Thoracic aorta (tissue), 2 donors: ENCODE measurements around the gene SLC25A10. TPM values are rescaled to one million over a fixed set of nuclear protein-coding genes. Genes with fewer than 3 reads are reported as not detected.

Source experiments
- ATAC-seq: fragments of 150-250 bp; one replicate; pipeline ENCODE4 v1.8.0; 2017; ENCODE audit warnings: low read depth; ENCODE audit not compliant: insufficient number of reproducible peaks, low FRiP score
- DNase-seq: peaks from one replicate; pipeline ENCODE4 v3.0.0-alpha.2; 2020; ENCODE audit warnings: low spot score
- H3K27ac ChIP-seq, 2 donors: fragments of 200-600 bp; sonication (generic); 1 replicate in 1 of 2; 2 replicates in 1 of 2; pipeline ENCODE4 v1.5.1; 2016; ENCODE audit warnings: mild to moderate bottlenecking in 2 of 2, moderate library complexity in 2 of 2
- H3K27me3 ChIP-seq: fragments of 200-600 bp; sonication (generic); replicated peaks from 2 replicates; pipeline ENCODE4 v1.6.0; 2016; ENCODE audit warnings: mild to moderate bottlenecking; ENCODE audit not compliant: insufficient read depth
- H3K36me3 ChIP-seq: fragments of 200-600 bp; sonication (generic); one replicate; pipeline ENCODE4 v1.5.1; 2016
- H3K4me1 ChIP-seq, 2 donors: fragments of 200-600 bp; sonication (generic); 1 replicate in 1 of 2; 2 replicates in 1 of 2; pipeline versions ENCODE4 v1.5.1 to v1.6.0; 2016; ENCODE audit warnings: low read depth in 2 of 2, mild to moderate bottlenecking in 1 of 2; ENCODE audit not compliant: control insufficient read depth in 1 of 2
- H3K4me3 ChIP-seq: fragments of 200-600 bp; sonication (generic); 2 replicates; pipeline ENCODE4 v1.5.1; 2016; ENCODE audit warnings: mild to moderate bottlenecking
- H3K9me3 ChIP-seq: fragments of 200-600 bp; sonication (generic); 2 replicates; pipeline ENCODE4 v1.5.1; 2016
- total RNA-seq, 2 donors: library from RNA; depleted of rRNA; stranded (reverse); fragments of >200 nt; gene quantifications; one replicate each; pipeline versions ENCODE4 v1.1.0 to v1.2.3, GENCODE V29; 2016
- TF ChIP-seq, protein P1 (sequence below): fragments of 200-600 bp; sonication (generic); IDR thresholded peaks from one replicate; pipeline ENCODE4 v1.5.1; 2019; ENCODE audit warnings: antibody characterized with exemption

SLC25A10 gene, protein sequence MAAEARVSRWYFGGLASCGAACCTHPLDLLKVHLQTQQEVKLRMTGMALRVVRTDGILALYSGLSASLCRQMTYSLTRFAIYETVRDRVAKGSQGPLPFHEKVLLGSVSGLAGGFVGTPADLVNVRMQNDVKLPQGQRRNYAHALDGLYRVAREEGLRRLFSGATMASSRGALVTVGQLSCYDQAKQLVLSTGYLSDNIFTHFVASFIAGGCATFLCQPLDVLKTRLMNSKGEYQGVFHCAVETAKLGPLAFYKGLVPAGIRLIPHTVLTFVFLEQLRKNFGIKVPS
- 1 to 10 TPM; 2.2 to 4.7 TPM for total RNA-seq

DNA sequence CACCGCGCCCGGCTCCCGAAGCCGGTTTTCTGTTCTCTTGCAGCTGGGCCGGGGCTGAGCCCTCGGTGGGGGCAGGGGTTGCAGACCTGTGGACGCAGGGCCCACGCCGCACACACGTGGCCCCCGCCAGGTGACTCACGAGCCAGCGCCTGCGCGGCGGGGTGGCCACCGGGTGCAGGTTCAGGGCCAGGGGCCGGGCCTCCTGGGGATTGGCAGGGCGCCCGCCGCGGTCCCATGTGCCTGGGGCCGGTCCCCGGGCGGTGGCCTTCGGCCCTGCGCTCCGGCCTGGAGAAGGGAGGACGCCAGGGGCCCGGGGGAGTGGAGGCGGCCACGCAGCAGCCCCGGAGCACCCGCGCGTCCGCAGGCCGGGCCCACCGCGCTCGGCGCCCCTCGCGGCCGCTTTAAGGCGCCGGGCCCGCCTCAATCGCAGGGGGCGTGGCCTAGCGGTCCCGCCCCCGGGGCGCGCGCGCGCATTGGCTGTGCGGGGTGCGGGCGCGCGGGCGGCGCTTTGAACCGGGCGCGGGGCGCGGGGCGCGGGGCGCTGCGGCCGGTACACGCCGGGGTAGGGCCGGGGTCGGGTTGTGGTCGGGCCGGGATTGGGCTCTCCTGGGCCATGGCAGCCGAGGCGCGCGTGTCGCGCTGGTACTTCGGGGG, at the start of gene SLC25A10:
SLC25A10 (plus strand) TSS at position 471 of the 654 bp plus-strand sequence; CDS start at position 614, 143 bp downstream.
- peak; percentile 80 for ATAC-seq
- Histone ChIP-seq H3K9me3 (no peaks in the 10 kb centered on the region), H3K4me3 (peak within 1 kb of the TSS; percentile 91), H3K36me3 (peaks cover 2% of the 10 kb centered on the region), H3K27ac (no peak within 1 kb of the TSS), H3K27me3 (no peaks in the 10 kb centered on the region), H3K4me1 (peaks cover 16 to 34% of the 10 kb centered on the region in 2 donors)
- TF ChIP-seq, protein P1, sequence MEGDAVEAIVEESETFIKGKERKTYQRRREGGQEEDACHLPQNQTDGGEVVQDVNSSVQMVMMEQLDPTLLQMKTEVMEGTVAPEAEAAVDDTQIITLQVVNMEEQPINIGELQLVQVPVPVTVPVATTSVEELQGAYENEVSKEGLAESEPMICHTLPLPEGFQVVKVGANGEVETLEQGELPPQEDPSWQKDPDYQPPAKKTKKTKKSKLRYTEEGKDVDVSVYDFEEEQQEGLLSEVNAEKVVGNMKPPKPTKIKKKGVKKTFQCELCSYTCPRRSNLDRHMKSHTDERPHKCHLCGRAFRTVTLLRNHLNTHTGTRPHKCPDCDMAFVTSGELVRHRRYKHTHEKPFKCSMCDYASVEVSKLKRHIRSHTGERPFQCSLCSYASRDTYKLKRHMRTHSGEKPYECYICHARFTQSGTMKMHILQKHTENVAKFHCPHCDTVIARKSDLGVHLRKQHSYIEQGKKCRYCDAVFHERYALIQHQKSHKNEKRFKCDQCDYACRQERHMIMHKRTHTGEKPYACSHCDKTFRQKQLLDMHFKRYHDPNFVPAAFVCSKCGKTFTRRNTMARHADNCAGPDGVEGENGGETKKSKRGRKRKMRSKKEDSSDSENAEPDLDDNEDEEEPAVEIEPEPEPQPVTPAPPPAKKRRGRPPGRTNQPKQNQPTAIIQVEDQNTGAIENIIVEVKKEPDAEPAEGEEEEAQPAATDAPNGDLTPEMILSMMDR: no peak
- no peak for DNase-seq

DNA sequence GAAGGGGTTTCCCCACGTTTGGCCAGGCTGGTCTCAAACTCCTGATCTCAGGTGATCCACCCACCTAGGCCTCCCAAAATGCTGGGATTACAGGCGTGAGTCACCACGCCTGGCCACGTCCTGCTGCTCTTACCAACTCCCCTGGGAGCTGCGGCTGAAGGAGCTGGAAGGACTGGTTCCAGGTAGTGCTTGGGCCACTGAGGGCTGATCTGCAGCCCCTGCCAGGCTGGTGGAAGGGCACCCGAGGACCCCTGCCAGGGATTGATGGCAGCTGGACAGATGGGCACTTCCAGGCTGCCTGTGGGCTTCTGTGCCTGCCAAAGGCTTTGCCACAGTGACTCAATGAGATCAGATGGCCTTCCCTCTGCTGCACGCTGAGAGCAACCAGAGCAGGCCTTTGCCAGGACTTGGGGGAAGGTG, 48.0 kb upstream of the SLC25A10 start:
- Histone ChIP-seq H3K27me3 (no peaks in the 10 kb centered on the region), H3K27ac (no peak overlapping the region), H3K4me1 (peaks cover 9 to 25% of the 10 kb centered on the region in 2 donors), H3K36me3 (no peaks in the 10 kb centered on the region), H3K4me3 (no peak overlapping the region), H3K9me3 (no peaks in the 10 kb centered on the region)
- TF ChIP-seq, protein P1: no peak
- no peak for DNase-seq
- no peak for ATAC-seq

DNA sequence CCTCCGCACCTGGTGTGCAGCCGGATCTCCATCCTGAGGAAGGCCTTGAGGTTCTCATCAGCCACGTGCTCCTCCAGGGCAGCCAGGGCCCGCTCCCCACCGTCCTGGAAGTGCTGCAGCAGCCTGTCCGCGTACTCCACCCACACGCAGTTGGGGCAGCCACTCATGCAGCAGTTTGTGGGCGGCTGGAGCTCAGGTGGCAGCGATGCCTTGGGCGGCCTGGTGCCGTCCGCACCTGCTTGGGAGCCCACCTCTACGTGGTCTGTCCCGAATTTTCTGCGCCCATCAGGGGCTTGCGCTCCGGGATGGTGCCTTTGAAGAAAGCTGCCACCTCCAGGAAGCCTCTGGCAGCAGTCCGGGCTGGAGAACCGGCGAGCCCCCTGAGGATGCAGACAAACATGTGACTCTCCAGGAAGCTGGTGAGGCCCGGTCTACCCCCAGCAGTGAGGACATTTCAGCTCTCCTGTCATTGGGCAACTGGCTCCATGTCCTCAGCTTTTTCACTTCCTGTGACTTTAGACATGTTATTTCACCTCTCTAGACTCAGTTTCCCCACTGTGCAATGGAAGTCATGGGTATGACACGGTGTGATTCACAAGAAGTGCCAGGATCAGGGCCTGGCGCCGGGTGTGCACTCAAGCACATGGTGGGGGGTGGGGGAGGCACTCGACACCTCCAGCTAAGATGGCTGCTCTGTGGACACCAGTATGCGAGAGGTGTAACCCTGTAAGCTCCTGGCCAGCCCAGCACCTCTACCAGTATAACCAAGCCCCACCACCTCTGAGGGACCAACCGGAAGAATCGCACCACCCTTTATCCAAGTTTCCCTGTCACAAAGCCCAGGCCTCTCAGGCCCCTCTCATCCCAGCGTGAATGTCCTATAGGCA, 46.6 kb upstream of the SLC25A10 start:
- H3K27ac ChIP-seq: peak overlapping the region; percentile 77 to 89
- no peaks in the 10 kb centered on the region for H3K9me3 ChIP-seq
- DNase-seq (no peak), ATAC-seq (peak; percentile 10)
- H3K27me3 ChIP-seq: no peaks in the 10 kb centered on the region
- TF ChIP-seq, protein P1: no peak
- peaks cover 9% of the 10 kb centered on the region for H3K36me3 ChIP-seq
- peak overlapping the region; percentile 100 for H3K4me3 ChIP-seq
- H3K4me1 ChIP-seq: peaks cover 9 to 25% of the 10 kb centered on the region in 2 donors

DNA sequence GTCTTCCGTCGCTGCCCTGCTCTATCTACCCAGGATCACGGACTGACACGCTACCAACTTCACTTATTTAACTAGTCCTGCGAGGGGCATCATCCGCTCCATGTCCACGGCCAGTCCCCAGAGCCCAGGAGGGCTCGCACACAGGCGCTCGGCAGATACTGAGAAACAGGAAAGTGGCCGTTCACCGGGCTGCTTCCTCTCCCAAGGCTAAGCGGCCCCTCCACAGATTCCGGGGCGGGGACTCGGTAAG, 46.1 kb upstream of the SLC25A10 start:
- ATAC-seq (no peak), DNase-seq (no peak)
- H3K9me3 ChIP-seq: no peaks in the 10 kb centered on the region
- TF ChIP-seq, protein P1: no peak
- peak overlapping the region; percentile 100 for H3K4me3 ChIP-seq
- peak overlapping the region; percentile 77 to 89 for H3K27ac ChIP-seq
- peaks cover 9 to 25% of the 10 kb centered on the region in 2 donors for H3K4me1 ChIP-seq
- peaks cover 13% of the 10 kb centered on the region for H3K36me3 ChIP-seq
- H3K27me3 ChIP-seq: no peaks in the 10 kb centered on the region
